Ovary (tissue), 9 donors: ENCODE results near the gene CEACAM16. TPM values are rescaled to one million over a fixed set of nuclear protein-coding genes. Genes with fewer than 3 reads are reported as not detected.

Experiments used
- microRNA counts: library from miRNA; unstranded; fragments of <30 nt; microRNA quantifications from one replicate; lab custom pipeline; 2016
- microRNA-seq, 3 donors: library from miRNA; unstranded; fragments of <30 nt; microRNA quantifications; one replicate each; pipeline versions ENCODE4 to v1.2.0, GENCODE V29; 2019 to 2020
- polyA plus RNA-seq, 2 donors: library from polyadenylated mRNA; stranded (reverse); fragments of 200-250 nt in 1 of 2; fragments of 350-450 nt in 1 of 2; fragmentation: Illumina TruSeq in 1 of 2; extraction: RNeasy Lipid Tissue Mini Kit (QIAGEN cat#74804) in 1 of 2; gene quantifications; one replicate each; pipeline ENCODE4 v1.2.3, GENCODE V29; 2013 to 2014
- small RNA-seq: library from RNA; depleted of rRNA; stranded (forward); fragments of <200 nt; gene quantifications from one replicate; pipeline ENCODE3, GENCODE V24; 2016
- total RNA-seq, 7 donors: library from RNA; depleted of rRNA in 2 of 7; stranded (reverse); fragments of >200 nt in 2 of 7; fragmentation: NEBNext Ultra II Directional in 3 of 7; extraction: Animal tissue kit (Norgen Biotek cat#: 25700) in 3 of 7; gene quantifications; one replicate each; pipeline versions ENCODE4 v1.1.0 to v1.2.4, GENCODE V29; 2016 to 2023
- donor health status: DM: no; HTN: no; CAD: no; lungs with moderate emphysema.
- donor health status: DM: no; HTN: no; CAD: no.
- donor health status: Bipolar disorder and iron deficiency.
- donor health status: DM: yes; HTN: yes; CAD: no.
- donor health status: DM: no; HTN: no; CAD: no.
- donor health status: DM: yes; HTN: yes; CAD: no.

Gene CEACAM16
- total and polyA plus RNA-seq, 9 donors, result not detected

MicroRNA genes within 50 kb of the gene (microRNA counts, 767-probe panel; counts per million panel counts)
- 2,683 counts per million, percentile 84 among the panel's probes with 10 or more counts for microRNA hsa-miR-4531 (lab: Ali Mortazavi, UCI)

Small RNAs within 50 kb of the gene (microRNA-seq; reads per million reads assigned to microRNA genes)
- gene MIR4531 (0 reads per million in 3 donors), gene MIR8085 (0 to 0.32 (median 0) reads per million in 3 donors)

Small RNAs within 50 kb of the gene (small RNA-seq; reads per million reads assigned to genes)
- gene RF00285, result not detected

Other genes with a start within 250 kb of the CEACAM16 start
- gene ZNF180, start 198.6 kb upstream of the CEACAM16 start, total RNA-seq, result 10 to 100 TPM in 2 of 7 donors, 1 to 10 TPM in 5; 8.4 to 16.1 (median 9.7) TPM
- 1 to 10 TPM; 5.6 to 6.3 TPM for gene ZNF180, start 198.6 kb upstream of the CEACAM16 start, polyA plus RNA-seq
- under 1 TPM in 1 of 7 donors, not detected in 6; 0.60 TPM for gene CEACAM20, start 169.5 kb upstream of the CEACAM16 start, total RNA-seq
- not detected for gene CEACAM20, start 169.5 kb upstream of the CEACAM16 start, polyA plus RNA-seq
- under 1 TPM in 1 of 7 donors, not detected in 6; 0.57 TPM for gene IGSF23, start 85.6 kb upstream of the CEACAM16 start, total RNA-seq
- gene IGSF23, start 85.6 kb upstream of the CEACAM16 start, polyA plus RNA-seq, result not detected
- 10 to 100 TPM; 18.8 to 26.6 (median 22.5) TPM for gene PVR, start 55.2 kb upstream of the CEACAM16 start, total RNA-seq
- 10 to 100 TPM; 14.0 to 33.9 TPM for gene PVR, start 55.2 kb upstream of the CEACAM16 start, polyA plus RNA-seq
- 10 to 100 TPM in 1 of 7 donors, 1 to 10 TPM in 6; 2.6 to 10.0 (median 5.4) TPM for gene CEACAM19, start 27.7 kb upstream of the CEACAM16 start, total RNA-seq
- gene CEACAM19, start 27.7 kb upstream of the CEACAM16 start, polyA plus RNA-seq, result 1 to 10 TPM; 2.2 to 5.1 TPM
- gene BCL3, start 49.6 kb downstream of the CEACAM16 start, total RNA-seq, result 100 to 1,000 TPM in 2 of 7 donors, 10 to 100 TPM in 5; 17.8 to 141 (median 50.7) TPM
- 10 to 100 TPM in 1 of 2 donors, 1 to 10 TPM in 1; 3.2 to 43.4 TPM for gene BCL3, start 49.6 kb downstream of the CEACAM16 start, polyA plus RNA-seq
- 10 to 100 TPM in 1 of 7 donors, 1 to 10 TPM in 3, under 1 TPM in 1, not detected in 2; 0.46 to 10.3 (median 2.2) TPM for gene CBLC, start 78.7 kb downstream of the CEACAM16 start, total RNA-seq
- gene CBLC, start 78.7 kb downstream of the CEACAM16 start, polyA plus RNA-seq, result under 1 TPM in 1 of 2 donors, not detected in 1; 0.08 TPM
- 100 to 1,000 TPM in 2 of 7 donors, 10 to 100 TPM in 5; 18.4 to 419 (median 87.0) TPM for gene BCAM, start 110.0 kb downstream of the CEACAM16 start, total RNA-seq
- gene BCAM, start 110.0 kb downstream of the CEACAM16 start, polyA plus RNA-seq, result 10 to 100 TPM in 1 of 2 donors, 1 to 10 TPM in 1; 9.7 to 62.0 TPM
- gene NECTIN2, start 147.1 kb downstream of the CEACAM16 start, total RNA-seq, result 100 to 1,000 TPM in 1 of 7 donors, 10 to 100 TPM in 6; 37.8 to 185 (median 71.8) TPM
- gene NECTIN2, start 147.1 kb downstream of the CEACAM16 start, polyA plus RNA-seq, result 10 to 100 TPM; 40.3 to 76.3 TPM
- 10 to 100 TPM; 23.5 to 63.9 (median 43.7) TPM for gene TOMM40, start 192.1 kb downstream of the CEACAM16 start, total RNA-seq
- 10 to 100 TPM; 11.1 to 23.1 TPM for gene TOMM40, start 192.1 kb downstream of the CEACAM16 start, polyA plus RNA-seq
- gene APOE, start 206.6 kb downstream of the CEACAM16 start, total RNA-seq, result 100 to 1,000 TPM; 138 to 799 (median 455) TPM
- 100 to 1,000 TPM; 124 to 934 TPM for gene APOE, start 206.6 kb downstream of the CEACAM16 start, polyA plus RNA-seq
- gene APOC1, start 215.5 kb downstream of the CEACAM16 start, total RNA-seq, result 100 to 1,000 TPM in 1 of 7 donors, 10 to 100 TPM in 6; 14.4 to 104 (median 45.0) TPM
- gene APOC1, start 215.5 kb downstream of the CEACAM16 start, polyA plus RNA-seq, result 100 to 1,000 TPM in 1 of 2 donors, 10 to 100 TPM in 1; 96.5 to 625 TPM
- under 1 TPM in 1 of 7 donors, not detected in 6; 0.57 TPM for gene APOC4, start 243.1 kb downstream of the CEACAM16 start, total RNA-seq
- not detected for gene APOC4, start 243.1 kb downstream of the CEACAM16 start, polyA plus RNA-seq
- gene APOC2, start 246.9 kb downstream of the CEACAM16 start, total RNA-seq, result 1 to 10 TPM in 2 of 7 donors, under 1 TPM in 1, not detected in 4; 0.32 to 1.6 (median 1.1) TPM
- 1 to 10 TPM in 1 of 2 donors, under 1 TPM in 1; 0.34 to 5.5 TPM for gene APOC2, start 246.9 kb downstream of the CEACAM16 start, polyA plus RNA-seq